Epidermal melanocyte (primary cell): Measurements from ENCODE around the gene RNF126.

ENCODE experiments used
- DNase-seq: peaks from one replicate; pipeline ENCODE4 v3.0.0; 2011; ENCODE audit warnings: low spot score; ENCODE audit not compliant: insufficient read length

The RNF126 gene

DNA sequence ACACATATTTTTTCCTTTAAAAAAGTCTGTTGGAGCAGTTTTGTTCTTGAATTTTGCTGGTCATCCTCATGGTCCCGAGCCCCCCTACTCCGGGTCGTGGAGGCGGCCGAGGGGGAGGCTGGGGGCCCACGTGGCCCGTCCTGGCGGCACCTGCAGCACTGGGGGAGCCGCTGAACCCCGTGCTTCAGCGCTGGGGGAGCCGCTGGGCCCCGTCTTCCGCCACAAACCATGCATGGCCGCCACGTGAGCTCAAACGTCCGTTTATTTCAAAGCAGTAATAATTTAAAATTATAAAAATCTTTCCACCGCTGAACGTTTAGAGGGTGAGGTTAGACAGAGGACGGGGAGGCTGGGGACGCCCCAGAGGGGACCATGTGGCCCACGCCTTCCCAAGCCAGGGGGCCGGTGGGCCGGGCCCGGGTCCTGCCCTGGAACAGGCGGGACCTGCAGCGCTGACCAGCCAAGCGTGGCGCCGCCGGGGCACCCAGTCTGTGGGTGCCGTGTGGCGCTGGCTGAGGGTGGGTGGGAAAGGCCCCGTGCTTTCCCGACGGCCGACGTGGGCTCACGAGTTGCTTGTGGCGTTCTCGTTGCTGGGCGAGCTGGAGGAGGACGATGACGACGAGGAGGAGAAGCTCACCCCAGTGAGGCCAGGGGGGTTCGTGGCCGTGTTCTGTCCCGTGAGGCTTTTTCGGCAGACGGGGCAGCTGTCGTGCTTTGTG lies 15.3 kb downstream of the RNF126 start:
- DNase-seq, result no peak

DNA sequence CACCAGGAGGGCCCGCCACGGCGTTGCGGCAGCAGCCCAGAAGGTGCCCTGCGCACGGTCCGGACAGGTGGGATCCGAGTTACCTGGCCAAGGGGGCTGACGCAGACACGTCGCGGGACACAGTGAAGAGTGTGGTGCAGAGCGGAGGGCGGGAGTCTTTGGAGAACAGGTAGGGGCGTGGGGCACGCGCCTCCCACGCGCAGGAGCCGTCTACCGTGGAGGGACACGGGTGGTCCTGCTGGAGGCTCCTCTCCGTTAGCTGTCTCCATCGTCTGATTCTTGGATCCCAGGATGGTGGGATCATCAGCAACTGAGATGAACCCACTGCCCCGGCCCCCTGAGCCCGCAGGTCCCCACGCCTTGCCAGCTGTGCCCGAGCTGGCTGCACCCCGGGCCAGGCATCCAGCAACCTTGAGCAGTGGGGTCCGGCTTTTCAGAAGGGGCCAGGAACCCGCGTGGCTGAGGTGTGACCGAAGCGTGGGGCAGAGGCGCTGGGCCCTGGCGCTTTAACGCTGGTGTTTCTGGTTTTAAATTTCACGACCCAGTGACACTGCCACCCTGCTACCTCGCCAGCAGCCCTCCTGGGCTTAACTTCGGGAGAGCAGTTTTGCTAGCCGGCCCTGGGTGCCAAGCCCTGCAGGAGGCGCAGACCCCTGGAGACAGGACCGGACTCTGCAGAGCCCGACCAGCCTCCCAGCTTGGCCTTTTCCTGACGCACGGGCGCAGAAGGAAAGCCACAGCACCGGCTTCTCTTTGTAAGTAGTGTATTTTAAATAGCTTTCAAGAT lies 16.0 kb downstream of the RNF126 start:
- no peak for DNase-seq

GRCh38 chr19:645912-646778 lies 16.9 kb downstream of the RNF126 start:
- DNase-seq, result no peak

GRCh38 chr19:644789-645188 lies 18.2 kb downstream of the RNF126 start:
- DNase-seq, result no peak

DNA sequence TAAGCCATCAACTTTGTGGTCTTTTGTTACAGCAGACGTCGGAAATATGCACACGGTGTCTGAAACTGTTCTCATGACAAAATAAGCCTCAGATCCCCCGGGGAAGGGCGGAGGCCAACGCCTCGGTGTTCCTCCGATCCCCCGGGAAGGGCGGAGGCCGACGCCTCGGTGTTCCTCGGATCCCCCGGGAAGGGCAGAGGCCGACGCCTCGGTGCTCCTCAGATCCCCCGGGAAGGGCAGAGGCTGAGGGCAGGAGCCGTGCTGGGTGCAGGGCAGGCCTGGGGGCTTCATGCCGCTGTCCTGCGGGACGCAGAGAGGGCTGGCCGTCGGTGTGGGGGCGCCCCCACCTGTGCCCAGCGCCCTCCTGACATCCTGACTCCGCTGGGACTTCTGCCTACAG lies 18.7 kb downstream of the RNF126 start:
- no peak for DNase-seq

- DNase-seq, result no peak
Measured at GRCh38 chr19:643736-644135, 19.3 kb downstream of the RNF126 start.

DNA sequence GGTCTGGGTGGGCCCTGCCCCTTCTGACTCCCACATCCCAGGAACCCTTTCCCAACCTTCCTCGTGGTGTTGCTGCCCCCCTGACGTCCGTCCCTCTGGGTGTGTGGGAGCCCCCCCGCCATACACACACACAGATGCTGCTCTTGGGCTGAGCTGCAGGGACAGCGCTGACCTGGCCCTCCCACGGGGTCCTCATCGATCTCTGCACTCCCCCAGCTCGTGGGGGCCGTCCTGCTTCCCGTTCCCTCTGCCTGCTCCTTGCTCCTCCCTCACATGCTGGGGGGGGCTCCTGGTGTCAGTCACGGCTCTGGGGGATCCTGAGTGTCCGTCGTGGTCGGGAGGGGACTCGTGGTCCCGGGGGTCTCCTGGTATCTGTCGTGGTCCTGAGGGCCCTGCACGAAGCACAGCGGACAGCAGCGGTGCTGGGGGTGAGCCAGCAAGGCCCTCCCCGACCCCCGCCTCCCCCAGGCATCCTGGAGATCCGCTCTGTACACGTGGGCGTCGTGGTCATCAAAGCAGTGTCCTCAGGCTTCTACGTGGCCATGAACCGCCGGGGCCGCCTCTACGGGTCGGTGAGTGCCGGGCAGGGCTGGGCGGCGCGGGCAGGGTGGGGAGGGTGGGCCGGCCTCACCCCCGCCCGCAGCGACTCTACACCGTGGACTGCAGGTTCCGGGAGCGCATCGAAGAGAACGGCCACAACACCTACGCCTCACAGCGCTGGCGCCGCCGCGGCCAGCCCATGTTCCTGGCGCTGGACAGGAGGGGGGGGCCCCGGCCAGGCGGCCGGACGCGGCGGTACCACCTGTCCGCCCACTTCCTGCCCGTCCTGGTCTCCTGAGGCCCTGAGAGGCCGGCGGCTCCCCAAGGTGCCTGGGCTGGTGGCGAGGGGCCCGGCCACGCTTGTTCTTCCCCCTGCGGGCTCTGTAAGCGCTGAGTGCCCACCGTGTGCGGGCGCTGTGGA lies 20.0 kb downstream of the RNF126 start:
- no peak for DNase-seq

GRCh38 chr19:641702-642101 lies 21.3 kb downstream of the RNF126 start:
- DNase-seq, result no peak

GRCh38 chr19:640606-641189 lies 22.3 kb downstream of the RNF126 start:
- DNase-seq, result no peak

GRCh38 chr19:640161-640558 lies 22.9 kb downstream of the RNF126 start:
- no peak for DNase-seq

GRCh38 chr19:639253-640160 lies 23.5 kb downstream of the RNF126 start, which contains the start of gene FGF22:
FGF22 (plus strand) TSS chr19:639879; CDS start chr19:639926, 47 bp downstream.
- DNase-seq, result peak; percentile 97

GRCh38 chr19:638906-639252 lies 24.1 kb downstream of the RNF126 start:
- DNase-seq, result no peak

DNA sequence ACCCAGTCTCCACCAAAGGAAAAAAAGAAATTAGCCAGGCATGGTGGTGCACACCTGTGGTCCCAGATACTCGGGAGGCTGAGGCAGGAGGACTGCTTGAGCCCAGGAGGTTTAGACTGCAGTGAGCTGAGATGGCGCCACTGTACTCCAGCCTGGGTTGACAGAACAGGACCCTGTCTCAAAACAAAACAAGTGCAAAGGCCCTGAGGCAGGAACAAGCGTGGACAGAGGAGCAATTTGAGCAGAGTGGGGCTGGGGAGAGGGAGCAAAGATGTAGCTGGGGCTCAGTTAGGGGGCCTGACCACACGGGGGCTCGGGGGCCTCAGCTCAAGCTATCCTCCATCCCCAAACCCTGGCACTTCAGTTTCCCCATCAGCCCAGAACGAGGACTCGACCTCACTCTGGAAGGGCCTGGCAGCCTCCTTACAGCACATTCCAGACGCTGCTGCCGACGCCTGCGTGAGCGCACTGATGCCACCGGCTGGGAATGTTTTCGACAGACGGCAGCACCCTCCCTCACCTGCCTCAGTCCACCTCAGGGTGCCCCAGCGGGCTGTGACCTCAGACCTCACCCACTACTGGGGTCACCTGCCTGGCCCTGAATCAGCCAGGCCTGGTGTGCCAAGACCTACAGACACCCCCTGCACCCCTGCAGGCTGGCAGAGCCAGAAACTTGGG lies 27.9 kb downstream of the RNF126 start:
- no peak for DNase-seq

GRCh38 chr19:633786-634639 lies 29.0 kb downstream of the RNF126 start:
- DNase-seq, result no peak

DNA sequence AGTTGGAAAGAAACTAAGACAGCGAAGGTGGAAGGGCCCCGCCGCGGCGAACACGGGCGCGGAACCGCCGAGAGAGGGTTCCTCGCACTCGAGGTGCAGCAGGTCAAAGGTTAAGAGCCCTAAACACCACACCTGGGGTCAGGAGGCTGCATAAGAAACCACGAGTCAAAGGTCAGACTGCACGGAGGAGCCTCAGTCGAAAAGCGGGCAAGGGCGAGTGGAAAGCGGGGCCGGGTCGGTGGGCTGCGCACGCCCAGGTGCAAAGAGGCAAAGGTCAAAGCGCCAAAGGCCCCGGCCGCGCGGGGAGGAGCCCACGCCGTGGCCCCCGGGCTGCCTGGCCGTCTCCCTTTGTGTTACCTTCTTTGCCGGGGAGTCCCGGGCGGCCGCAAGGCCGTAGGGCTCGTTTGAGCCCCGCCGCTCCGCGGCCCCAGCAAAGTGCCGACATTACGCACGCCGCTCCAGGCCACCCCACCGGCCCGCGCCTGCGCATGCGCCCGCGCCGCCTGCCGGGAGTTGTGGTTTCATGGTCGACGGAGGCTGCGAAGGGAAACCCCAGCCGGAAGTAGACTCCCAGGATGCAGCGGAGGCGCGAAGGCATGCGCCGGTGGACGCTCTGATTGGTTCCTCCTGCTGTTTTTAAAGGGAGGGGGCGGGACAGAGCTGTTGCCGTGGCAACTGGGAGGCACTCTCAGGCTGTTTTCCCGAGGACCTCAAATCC lies 29.8 kb downstream of the RNF126 start, which contains the start of gene POLRMT:
Gene POLRMT, minus strand, starts transcription at position 470 of the 718 bp plus-strand sequence. Its CDS starts 25 bp downstream, at position 445.
- DNase-seq, result peak; percentile 100

- no peak for DNase-seq
Measured at GRCh38 chr19:632579-633067, 30.4 kb downstream of the RNF126 start.
